Activated T-cell treated with anti-CD3 and anti-CD28 coated beads for 4 hours (primary cell): ENCODE measurements around the gene NOX1.
"Not testable (repeated sequence)": the region's sequence is repeated elsewhere in the genome, so short reads cannot be mapped to it uniquely, and the experiment has no call there.

Experiments used
- DNase-seq: peaks from one replicate; pipeline ENCODE4 v3.0.0-alpha.2; 2020

Gene NOX1

DNA sequence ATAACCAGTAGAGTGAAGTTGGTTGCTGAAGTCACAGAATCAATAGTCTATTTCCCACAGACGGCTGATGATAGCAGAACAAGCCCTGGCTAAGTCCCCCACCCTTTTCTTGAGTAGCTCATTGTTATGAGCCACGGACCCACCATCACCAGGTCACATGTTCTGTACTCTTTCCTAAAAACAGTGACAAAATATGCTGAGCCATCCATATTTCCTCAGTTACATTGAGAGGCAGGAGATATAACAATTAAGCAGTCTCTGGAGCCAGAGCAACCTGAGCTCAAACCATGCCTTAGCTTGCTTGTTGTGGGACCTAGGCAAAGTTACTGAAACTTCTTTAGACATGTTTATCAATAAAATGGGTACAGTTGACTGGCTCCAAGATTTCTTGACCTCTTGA is 56.8 kb downstream of the NOX1 start:
- DNase-seq: no peak

DNA sequence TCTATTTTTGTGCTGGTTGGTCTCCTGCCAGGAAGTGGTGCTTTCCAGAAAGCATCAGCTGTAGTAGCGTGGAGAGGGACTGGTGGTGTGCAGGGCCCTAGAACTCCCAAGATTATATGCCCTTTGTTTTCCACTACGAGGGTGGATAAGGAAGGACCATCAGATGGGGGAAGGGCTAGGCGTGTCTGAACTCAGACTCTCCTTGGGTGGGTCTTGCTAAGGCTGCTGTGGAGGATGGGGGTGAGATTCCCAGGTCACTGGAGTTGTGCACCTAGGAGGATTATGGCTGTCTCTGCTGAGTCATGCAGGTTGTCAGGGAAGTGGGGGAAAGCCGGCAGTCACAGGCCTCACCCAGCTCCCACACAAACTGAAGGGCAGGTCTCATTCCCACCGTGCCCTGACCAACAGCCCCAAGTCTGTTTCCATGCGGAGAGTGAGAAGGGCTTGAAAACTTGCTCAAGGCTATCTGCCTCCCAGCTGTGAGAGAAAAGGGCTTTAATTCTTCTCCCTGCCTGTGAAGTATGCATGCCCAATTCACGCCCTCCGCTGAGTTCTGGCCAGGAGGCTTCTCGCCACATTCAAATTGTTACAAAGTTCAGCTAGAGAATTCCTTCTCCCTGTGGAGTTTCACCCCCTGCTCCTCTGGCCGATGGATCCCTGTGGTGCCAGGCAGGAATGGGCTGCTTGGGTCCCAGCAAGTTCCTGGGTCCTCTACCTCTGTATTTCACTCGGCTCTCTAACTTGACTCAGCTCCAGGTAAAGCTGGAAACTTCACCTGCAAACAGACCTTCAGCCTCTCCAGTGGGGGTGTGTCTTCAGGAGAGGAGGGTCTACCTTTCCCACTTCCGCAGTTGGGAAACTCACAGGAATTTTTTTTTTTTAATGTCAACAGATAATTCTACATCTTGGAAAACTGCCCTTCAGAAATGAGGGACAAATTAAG is 61.7 kb downstream of the NOX1 start:
- DNase-seq: no peak

DNA sequence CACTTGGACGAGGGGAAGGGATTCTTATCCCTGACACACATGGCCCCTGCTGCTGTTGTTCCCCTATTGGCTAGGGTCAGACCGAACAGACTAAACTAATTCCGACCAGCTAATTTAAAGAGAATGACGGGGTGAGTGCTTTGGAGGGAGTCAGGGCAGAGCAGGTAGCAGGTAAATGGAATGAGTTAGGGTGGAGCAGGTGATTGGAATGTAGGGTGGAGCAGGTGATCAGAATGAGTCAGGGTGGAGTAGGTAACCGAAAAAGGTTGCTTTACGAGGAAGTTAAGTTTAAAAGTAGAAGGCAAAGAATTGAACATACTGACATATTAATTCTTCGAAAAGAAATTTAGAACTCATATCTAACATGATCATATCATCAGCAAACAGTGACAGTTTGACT is 65.9 kb downstream of the NOX1 start:
- DNase-seq: not testable (repeated sequence)

DNA sequence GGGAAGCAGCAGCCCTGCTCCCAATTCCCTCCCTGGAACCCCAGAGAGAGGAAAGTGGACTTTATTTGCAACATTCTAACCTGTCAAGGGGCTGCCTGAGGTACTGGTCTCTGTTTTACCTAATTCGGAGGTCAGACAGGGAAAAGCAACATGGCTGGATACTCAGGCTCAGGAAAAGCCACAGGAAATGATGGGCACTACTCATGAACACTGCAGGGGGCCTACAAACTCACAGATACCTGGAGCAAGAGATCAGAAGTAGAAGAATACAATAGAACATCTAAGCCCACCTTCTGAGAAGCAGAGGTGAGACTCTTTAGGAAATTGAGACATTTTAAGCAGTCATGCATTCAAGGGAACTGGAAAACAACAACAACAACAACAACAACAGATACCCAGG is 69.4 kb downstream of the NOX1 start:
- no peak for DNase-seq

DNA sequence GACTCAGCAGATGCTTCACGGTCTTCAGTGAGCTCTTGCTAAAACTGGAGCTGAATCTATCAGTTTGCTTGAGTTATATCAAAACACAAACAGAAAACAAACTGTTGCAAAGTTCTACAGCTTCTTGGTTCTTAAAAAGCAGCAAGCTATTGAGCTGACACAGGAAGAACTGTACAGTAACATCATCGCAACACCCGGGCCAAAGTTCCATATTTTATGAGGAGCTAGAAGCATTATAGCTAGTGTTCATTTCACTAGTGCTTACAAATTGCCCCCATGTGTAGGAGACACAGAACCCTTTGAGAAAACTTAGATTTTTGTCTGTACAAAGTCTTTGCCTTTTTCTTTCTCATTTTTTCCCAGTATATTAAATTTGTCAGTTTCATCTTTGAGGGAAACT is 71.3 kb downstream of the NOX1 start:
- no peak for DNase-seq

DNA sequence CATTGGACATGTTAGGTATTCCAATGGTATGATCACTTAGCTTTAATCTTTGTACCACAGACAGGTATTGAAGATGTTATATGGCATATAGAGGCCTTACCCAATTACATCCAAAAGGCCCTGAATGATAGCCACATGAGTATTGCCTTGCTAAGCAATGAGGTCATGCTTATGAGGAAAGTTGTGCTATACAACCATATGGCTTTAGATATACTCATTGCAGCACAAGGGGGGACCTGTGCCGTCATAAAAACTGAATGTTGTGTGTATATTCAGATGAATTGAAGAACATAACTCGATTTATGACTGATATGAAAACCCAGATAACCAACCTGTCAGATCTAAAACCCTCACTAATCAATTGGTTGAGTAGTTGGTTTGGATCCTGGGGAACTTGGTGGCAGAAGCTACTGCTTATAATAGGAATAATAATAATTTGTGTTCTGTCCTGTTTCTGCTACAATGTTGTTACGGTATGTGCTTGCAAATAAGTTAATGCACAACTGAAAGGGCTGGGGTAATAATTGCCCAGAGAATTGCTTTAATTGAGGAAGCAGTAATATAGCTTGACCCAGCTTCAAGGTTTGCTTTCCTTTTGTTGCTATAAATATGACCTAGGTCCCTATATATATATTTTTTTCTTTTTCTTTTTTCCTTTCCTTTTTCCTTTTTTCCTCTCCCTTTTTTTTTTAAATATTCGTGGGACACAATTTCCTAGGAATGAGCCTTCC is 75.5 kb downstream of the NOX1 start:
- DNase-seq: no peak

DNA sequence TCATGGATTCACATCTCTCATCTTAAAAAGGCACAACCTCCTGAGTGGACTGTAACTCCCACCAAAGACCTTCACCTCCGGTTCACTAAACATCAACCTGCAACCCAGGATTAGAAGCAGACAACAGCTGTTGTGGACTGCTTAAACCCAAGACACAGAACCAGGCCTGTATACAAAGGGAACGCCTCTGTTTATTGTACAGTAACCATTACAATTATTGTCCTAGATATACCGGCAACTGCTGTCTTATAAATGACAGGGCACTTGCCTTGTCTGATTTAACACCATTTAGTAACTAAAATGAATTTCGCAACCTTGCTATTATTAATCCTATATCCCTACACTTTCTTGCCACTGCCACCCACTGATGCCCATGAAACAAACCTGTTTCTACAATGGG is 76.8 kb downstream of the NOX1 start:
- no peak for DNase-seq

DNA sequence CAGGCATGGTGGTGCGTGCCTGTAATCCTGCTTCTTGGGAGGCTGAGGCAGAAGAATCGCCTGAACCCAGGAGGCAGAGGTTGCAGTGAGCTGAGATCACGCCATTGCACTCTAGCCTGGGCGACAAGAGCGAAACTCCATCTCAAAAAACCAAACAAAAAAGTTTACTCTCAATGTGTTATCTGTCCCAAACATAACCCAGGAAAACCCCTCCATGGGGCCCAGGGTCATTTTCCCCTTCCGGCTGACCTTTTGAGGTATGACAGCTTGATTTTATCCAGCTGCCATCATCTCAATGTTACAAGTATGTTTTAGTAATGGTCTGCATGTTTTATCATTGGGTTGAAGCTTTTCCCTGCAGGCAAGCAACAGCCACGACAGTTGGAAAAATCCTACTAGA is 77.8 kb downstream of the NOX1 start:
- not testable (repeated sequence) for DNase-seq
